ENCODE data around the gene HSPB3. TPM values are rescaled to one million over a fixed set of nuclear protein-coding genes. Genes with fewer than 3 reads are reported as not detected.
A peak's percentile ranks its signal among the peaks of the same experiment; 100 is the strongest.
"Not testable (repeated sequence)": the region's sequence is repeated elsewhere in the genome, so short reads cannot be mapped to it uniquely, and the experiment has no call there.

Gene HSPB3
- polyA plus RNA-seq, 2 of the 4 experiments (the other 2 are of a cell fraction): not detected

DNA sequence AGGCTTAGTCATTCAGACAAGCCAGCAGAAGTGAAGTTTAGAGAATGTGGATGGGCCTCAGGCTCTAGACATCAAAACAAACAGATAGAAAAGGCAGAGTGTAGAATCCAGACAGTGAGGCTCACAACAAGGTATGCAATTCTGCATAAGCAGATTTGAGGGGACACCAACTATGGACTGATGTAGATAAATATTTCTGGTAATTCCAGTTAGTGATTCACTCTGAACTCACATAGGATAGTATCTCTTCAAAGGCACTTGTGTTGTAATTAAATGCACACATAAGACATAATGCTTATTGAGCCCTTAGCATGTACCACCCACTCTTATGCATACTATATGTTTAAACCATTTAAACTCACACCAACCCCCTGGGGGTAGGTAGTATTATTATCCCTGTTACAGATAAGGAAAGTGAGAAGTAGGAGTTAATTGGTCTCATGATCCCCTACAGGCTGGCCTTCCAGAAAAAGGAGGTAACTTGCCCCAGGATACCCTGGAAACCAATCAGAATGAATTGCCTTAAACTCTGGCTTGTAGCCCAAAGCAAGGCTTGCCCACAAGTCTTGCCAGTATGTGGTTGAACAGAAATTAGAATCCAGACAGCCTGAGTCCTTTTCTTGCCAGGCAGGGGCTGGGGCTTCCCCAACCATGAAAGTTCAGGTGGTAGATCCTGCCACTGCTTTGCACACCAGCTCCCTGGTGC, 39.5 kb upstream of the HSPB3 start:
- FAIRE-seq (no peak), DNase-seq (ENCODE audit: low read depth in 1 of 2, low spot score in 1 of 2) (peak in 1 of 2 experiments; percentile 56), ATAC-seq (peak; percentile 62 to 86; a peak in 4 of 6 replicates)
- Histone ChIP-seq H3K4me2 (peak overlapping the region; percentile 11; the same call in 1 of the 3 replicates), H3K4me3 (no peak overlapping the region), H3K27ac (peak overlapping the region; percentile 17 to 40; a peak in 1 of 6 replicates), H3K9me3 (no peaks in the 10 kb centered on the region), H3K4me1 (no peaks in the 10 kb centered on the region)
- POLR2A ChIA-PET: interaction anchor here (1.7 kb wide), 1 partner anchor 106 kb away, joined by 5 read pairs; the partner anchor contains the start of gene ARL15
- CTCF ChIA-PET: interaction anchor here (0.9 to 1.3 kb wide), 3 partner anchors 10 to 172 kb away, joined by 3 to 4 read pairs (median 3); partner anchors contain the start of gene ARL15
- no peak for TF ChIP-seq MAZ (IDR thresholded peaks at IDR 0.05; ENCODE audit: borderline replicate concordance, low read depth, low read length)
- no peak for TF ChIP-seq FOXS1 (CRISPR knock-in tag; IDR thresholded peaks at IDR 0.05)
- no peak for TF ChIP-seq CHD4 (IDR thresholded peaks at IDR 0.05; ENCODE audit: borderline replicate concordance)
- TF ChIP-seq CBX2 (IDR thresholded peaks at IDR 0.05; ENCODE audit: borderline replicate concordance, low read depth): no peak
- no peak for TF ChIP-seq MYC (IDR thresholded peaks at IDR 0.05; ENCODE audit: borderline replicate concordance, low read length)
- no peak for TF ChIP-seq CBX8 (IDR thresholded peaks at IDR 0.05)

GRCh38 chr5:54419573-54420423, 35.7 kb upstream of the HSPB3 start:
- peak; percentile 23 for FAIRE-seq
- ChIA-PET POLR2A (interaction anchor here (0.7 to 1.3 kb wide), 2 partner anchors 109 to 176 kb away, joined by 3 to 21 read pairs; partner anchors contain the start of gene ARL15), CTCF (interaction anchor here (0.6 to 2.0 kb wide), 35 partner anchors 9 to 1287 kb away, joined by 3 to 17 read pairs (median 4); partner anchors contain the start of gene HSPB3)
- H3K4me2 ChIP-seq, H3K4me3 ChIP-seq, H3K9me3 ChIP-seq, H3K4me1 ChIP-seq, H3K27ac ChIP-seq: not testable (repeated sequence)
- 34% methylated on average over 10 of the region's 10 CpGs for WGBS (ENCODE audit: missing lambda C conversion rate)
- TF ChIP-seq SMC3 (IDR thresholded peaks at IDR 0.05) (peak; percentile 84), CEBPB (IDR thresholded peaks at IDR 0.05) (0 out of 4 replicates have a peak, but pooled peaks of 1 of the 2 experiments have one; percentile 7), RAD21 (conservative IDR thresholded peaks at IDR 0.05 in 1 of 2, IDR thresholded peaks at IDR 0.05 in 1 of 2) (peak; percentile 66 to 72)
- TF ChIP-seq, protein P1, sequence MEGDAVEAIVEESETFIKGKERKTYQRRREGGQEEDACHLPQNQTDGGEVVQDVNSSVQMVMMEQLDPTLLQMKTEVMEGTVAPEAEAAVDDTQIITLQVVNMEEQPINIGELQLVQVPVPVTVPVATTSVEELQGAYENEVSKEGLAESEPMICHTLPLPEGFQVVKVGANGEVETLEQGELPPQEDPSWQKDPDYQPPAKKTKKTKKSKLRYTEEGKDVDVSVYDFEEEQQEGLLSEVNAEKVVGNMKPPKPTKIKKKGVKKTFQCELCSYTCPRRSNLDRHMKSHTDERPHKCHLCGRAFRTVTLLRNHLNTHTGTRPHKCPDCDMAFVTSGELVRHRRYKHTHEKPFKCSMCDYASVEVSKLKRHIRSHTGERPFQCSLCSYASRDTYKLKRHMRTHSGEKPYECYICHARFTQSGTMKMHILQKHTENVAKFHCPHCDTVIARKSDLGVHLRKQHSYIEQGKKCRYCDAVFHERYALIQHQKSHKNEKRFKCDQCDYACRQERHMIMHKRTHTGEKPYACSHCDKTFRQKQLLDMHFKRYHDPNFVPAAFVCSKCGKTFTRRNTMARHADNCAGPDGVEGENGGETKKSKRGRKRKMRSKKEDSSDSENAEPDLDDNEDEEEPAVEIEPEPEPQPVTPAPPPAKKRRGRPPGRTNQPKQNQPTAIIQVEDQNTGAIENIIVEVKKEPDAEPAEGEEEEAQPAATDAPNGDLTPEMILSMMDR (IDR thresholded peaks at IDR 0.05): peak; percentile 89
- peak; percentile 25 to 54 for DNase-seq (ENCODE audit: low read depth in 1 of 2, low spot score in 1 of 2)
- ATAC-seq: peak; percentile 62 to 82; a peak in 3 of 6 replicates

DNA sequence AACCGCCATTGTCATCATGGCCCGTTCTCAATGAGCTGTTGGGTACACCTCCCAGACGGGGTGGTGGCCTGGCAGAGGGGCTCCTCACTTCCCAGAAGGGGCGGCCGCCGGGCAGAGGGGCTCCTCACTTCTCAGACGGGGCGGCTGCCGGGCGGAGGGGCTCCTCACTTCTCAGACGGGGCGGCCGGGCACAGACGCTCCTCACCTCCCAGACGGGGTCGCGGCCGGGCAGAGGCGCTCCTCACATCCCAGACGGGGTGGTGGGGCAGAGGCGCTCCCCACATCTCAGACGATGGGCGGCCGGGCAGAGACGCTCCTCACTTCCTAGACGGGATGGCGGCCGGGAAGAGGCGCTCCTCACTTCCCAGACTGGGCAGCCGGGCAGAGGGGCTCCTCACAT, 35.0 kb upstream of the HSPB3 start:
- H3K4me3 ChIP-seq; FAIRE-seq; H3K4me2 ChIP-seq; DNase-seq (ENCODE audit: low read depth in 1 of 2, low spot score in 1 of 2); H3K9me3 ChIP-seq; H3K4me1 ChIP-seq; H3K27ac ChIP-seq; ATAC-seq; POLR2A ChIA-PET: not testable (repeated sequence)
- CTCF ChIA-PET: interaction anchor here (1.6 to 2.0 kb wide), 7 partner anchors 10 to 1288 kb away, joined by 3 to 17 read pairs (median 7); no protein-coding TSS in a partner anchor
- WGBS (ENCODE audit: missing lambda C conversion rate): 20% methylated on average over 3 of the region's 30 CpGs

- DNase-seq (ENCODE audit: low read depth in 1 of 2, low spot score in 1 of 2) (no peak), ATAC-seq (no peak)
- POLR2A ChIA-PET: interaction anchor here (1.0 kb wide), 1 partner anchor 112 kb away, joined by 3 read pairs; the partner anchor contains the start of gene ARL15
Measured at GRCh38 chr5:54421976-54422375, 33.5 kb upstream of the HSPB3 start.

More at GRCh38 chr5:54421976-54422375, 33.5 kb upstream of the HSPB3 start:
- H3K4me1 ChIP-seq: no peaks in the 10 kb centered on the region
- FAIRE-seq: no peak
- no peak overlapping the region for H3K4me2 ChIP-seq
- WGBS (ENCODE audit: missing lambda C conversion rate): 47% methylated on average over 3 of the region's 3 CpGs
- no peak overlapping the region for H3K27ac ChIP-seq
- no peaks in the 10 kb centered on the region for H3K9me3 ChIP-seq
- CTCF ChIA-PET: interaction anchor here (1.0 to 1.4 kb wide), 3 partner anchors 10 to 179 kb away, joined by 3 to 5 read pairs (median 5); no protein-coding TSS in a partner anchor
- TF ChIP-seq E2F6 (IDR thresholded peaks at IDR 0.05; ENCODE audit: borderline replicate concordance, low read depth) (no peak), MYC (IDR thresholded peaks at IDR 0.05; ENCODE audit: borderline replicate concordance, low read length) (no peak), NR3C1 (IDR thresholded peaks at IDR 0.05) (no peak), GATA3 (IDR thresholded peaks at IDR 0.05; ENCODE audit: borderline replicate concordance) (no peak), CHD2 (IDR thresholded peaks at IDR 0.05; ENCODE audit: low read length, partially characterized antibody) (no peak)
- no peak overlapping the region for H3K4me3 ChIP-seq

Measured in A549 (cell line).